ENCODE measurements around the gene ZNF664.

- no peak for TF ChIP-seq POLR2A (IDR thresholded peaks at IDR 0.05; ENCODE audit: insufficient read depth in 1 of 2, low read depth in 2 of 2, low read length in 2 of 2)
- no peak for TF ChIP-seq PRPF4 (IDR thresholded peaks at IDR 0.05; ENCODE audit: low read depth, low read length, poor library complexity, severe bottlenecking)
- no peak for TF ChIP-seq MXI1 (IDR thresholded peaks at IDR 0.05; ENCODE audit: borderline replicate concordance, low read depth, low read length)
- no peak for TF ChIP-seq ZNF281 (CRISPR knock-in tag; IDR thresholded peaks at IDR 0.05; ENCODE audit: borderline replicate concordance)
- TF ChIP-seq ZNF138 (CRISPR knock-in tag; IDR thresholded peaks at IDR 0.05; ENCODE audit: low read depth), result no peak
- no peak for TF ChIP-seq HDAC6 (IDR thresholded peaks at IDR 0.05; ENCODE audit: low read depth, low read length)
- TF ChIP-seq ELF4 (CRISPR knock-in tag; IDR thresholded peaks at IDR 0.05; ENCODE audit: borderline replicate concordance), result no peak
- TF ChIP-seq MYC (CRISPR knock-in tag; IDR thresholded peaks at IDR 0.05; ENCODE audit: borderline replicate concordance), result no peak
Measured at GRCh38 chr12:123923927-123924326, 49.1 kb upstream of the ZNF664 start.
